ENCODE measurements around the gene CRYBG2.

The CRYBG2 gene

DNA sequence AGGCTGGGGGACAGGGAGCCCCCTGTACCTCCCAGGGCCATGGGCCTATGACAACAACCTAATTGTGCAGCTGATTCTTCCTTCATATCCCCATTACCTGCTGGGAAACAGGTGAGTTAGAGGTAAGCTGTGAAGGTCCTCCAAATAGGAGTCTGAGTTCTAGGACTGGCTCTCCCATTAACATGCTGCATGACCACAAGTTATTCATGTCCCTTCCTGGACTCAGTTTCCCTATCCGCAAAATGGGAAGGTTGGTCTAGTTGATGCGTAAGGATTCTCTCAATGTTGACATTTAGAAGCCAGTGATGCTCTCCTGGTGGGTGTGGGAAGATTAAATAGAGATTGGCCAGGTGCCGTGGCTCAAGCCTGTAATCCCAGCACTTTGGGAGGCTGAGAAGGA, 14.6 kb upstream of the CRYBG2 start:
- DNase-seq (ENCODE audit: low read depth), result no peak

DNA sequence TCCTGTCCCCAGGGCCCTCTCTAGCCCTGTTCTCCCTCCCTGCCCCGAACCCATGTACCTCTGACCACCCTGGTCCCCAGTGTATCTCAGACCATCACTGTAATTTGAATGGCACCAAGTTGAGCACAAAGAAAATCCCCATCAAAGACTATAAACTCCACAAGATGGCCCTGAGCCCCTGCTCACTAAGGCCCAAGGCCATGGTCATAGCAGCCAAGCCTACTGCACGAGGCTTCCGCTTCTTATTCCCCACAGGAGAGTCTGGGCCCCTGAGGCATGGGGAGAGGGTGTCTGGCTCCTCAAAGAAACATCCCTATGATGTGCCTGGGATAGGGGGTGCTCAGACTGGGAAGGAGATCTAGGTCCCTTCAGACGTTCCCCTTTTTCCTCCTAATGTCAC, 14.1 kb upstream of the CRYBG2 start:
- no peak for DNase-seq (ENCODE audit: low read depth)

DNA sequence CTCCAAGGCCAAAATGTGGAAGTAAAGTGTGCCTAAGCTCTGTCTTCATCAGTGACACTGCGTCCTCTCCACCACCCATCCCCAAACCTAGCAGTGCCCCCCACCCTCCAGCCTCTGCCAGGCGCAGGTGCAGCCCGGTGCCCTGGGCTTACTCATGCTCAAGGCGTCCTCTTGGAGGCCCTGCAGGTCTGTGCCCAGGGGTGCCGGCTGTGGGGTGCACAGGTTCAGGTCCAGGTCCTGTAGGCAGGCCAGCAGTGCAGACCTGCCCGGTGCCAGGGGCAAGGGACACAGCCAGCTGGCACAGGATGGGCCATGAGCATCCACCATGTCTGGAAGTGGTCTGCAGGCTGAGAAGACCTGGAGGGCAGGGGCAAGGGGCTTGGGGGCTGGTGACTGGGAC, 13.5 kb upstream of the CRYBG2 start:
- no peak for DNase-seq (ENCODE audit: low read depth)

GRCh38 chr1:26364956-26365355, 11.0 kb upstream of the CRYBG2 start:
- DNase-seq (ENCODE audit: low read depth), result no peak

- DNase-seq (ENCODE audit: low read depth), result peak; percentile 89
These were observed 9.9 kb upstream of the CRYBG2 start for GRCh38 chr1:26363549-26364448.

DNA sequence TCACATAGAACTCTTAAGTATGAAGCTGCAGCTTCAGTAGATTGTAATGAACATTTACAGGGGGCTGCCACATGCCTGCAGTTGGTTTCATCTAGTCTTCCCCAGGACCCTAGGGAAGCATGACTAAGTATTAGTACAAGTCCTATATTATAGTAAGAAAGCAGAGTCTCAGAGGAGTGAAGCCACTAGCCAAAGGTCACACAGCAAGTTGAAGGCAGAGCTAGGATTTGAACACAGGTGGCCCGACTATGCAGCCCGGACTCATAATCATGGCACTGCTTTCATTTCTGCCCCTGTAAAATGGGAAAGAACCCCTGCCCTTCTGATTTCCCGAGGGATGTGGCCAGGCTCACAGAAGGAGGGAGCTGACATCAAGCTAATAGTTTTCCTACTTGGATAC, 8.4 kb upstream of the CRYBG2 start:
- no peak for DNase-seq (ENCODE audit: low read depth)

DNA sequence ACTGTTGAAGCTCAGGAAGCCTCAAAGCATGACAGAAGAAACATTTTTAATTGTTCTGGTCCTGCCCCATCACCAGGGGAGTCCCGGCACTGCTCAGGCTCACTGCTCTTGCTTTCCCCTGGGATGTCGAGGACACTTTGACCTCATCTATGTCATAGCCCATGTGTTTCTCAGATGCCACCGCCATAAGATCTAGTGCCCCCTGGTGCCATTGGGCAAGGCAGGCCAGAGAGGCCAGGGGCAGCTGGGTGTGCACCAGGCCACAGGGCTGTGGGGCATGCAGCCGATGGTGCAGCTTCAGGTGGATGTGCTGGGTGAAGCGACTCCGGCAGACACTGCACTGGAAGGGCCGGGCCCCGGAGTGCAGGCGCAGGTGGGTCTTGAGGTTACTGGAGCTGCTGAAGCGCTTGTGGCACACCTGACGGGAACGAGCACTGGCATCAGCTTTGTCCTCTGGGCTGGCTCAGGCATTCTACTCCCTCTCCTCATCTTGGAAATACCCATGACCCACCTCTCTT, 7.7 kb upstream of the CRYBG2 start:
- no peak for DNase-seq (ENCODE audit: low read depth)

- no peak for DNase-seq (ENCODE audit: low read depth)
These were observed 7.1 kb upstream of the CRYBG2 start for GRCh38 chr1:26360807-26361604.

DNA sequence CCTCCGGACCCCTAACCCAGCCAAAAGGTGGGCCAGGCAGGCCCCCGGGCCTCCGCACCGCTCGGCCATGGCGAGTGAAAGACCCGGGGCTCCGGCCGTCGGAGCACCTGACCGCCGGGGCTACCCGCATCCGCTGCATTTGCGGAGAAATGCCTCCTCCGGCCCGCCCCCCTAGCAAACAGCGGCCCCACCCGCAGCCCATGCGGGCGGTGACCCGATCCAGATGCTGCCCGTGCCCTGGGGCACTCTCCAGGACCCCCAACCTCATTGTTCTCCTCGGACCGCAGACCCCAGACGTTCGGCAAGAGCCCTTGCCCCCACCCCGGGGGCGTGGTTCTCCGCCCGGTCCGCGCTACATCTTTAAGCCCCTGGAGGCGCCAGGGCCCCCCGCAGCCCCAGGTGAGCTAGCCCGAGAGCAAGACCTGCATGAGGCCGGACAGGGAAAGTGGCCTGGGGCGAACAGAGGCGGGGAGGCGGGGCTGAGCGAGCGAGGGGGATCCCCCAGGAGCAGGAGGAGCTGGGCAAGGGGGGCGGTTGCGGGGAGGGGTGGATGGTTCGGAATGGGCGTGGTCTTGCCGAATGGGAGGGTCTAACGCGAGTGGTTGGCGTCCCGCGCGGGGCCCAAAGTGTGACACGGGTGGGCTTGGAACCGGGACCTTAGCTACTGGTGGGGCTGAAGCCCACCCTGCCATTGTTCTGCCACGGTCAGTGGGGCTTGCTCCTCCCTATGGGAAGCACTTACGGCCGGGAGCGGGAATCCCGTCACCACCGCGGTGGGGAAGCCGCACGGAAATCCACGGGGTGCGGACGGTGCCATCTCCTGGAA, 6.3 kb upstream of the CRYBG2 start:
- peak; percentile 43 for DNase-seq (ENCODE audit: low read depth)

- peak; percentile 50 for DNase-seq (ENCODE audit: low read depth)
These were observed 4.8 kb upstream of the CRYBG2 start for GRCh38 chr1:26358411-26359384.

- no peak for DNase-seq (ENCODE audit: low read depth)
These were observed 3.2 kb upstream of the CRYBG2 start for GRCh38 chr1:26357121-26357602.

DNA sequence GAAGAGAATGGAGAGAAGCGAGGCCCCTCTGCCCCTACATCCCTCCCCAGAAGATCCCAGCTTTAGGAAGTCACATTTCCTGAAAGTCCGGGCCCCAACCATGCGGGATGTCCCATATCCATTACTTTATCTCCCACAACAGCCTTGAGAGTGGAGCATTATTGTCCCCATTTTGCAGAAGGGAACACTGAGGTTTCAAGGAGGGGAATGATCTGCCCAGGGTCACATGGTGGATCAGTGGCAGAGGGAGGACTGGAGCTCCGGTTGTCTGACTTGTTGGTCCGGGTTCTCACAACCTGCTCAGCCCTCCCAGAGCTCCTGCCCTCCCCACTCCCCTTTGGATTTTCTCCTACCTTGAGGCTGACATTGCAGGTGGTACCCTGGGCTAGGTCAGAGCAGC, 2.2 kb upstream of the CRYBG2 start:
- DNase-seq (ENCODE audit: low read depth), result no peak

DNA sequence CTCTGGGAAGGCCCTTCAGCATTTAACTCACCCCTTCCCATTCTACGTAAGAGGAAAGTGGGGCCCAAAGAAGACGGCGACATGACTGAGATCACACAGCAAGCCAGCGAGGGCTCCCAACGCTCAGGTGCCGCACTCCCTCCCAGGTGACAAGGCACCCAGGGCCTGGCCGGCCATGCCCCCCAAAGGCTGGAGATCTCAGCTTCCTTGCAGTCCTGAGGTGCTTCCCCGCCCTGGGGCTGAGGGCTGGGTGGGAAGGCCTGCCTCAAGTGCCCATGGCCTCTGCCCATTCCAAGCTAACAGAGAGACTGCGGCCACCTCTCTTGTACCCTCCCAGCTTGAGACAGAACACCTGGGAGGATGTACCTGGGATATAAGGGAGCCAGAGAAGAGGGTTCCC, 1.0 kb upstream of the CRYBG2 start:
- no peak for DNase-seq (ENCODE audit: low read depth)

DNA sequence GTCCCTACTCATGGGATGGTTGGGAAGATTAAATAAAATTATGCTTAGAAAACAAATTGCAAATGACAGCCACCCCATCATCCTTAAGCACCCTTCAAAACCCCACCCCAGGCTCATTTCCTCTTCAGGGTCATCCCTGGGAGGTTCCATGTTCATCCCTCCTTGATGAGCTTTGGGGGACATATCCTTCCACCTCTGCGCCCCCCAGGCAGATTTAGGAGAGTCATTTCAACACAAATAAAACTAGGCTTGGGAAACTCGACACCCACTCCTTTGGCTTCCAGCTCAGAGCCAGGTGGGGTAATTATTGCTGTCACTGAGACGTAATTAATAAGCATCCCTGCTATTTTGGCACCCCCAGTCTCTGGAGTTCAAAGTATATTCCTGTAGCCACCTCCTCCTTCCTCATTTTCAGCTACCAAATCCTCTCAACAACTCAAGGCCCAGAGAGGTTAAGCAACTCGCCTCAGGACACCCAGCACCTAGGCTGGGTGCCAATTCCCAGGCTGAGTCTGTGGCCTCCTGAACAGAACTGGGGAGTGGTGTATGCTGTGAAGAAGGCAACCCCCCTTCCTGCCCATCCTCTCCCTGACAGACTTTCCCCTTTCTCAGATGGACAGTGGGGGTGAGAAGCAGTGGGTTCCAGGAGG, 595 bp downstream of the CRYBG2 start:
- DNase-seq (ENCODE audit: low read depth), result no peak

- DNase-seq (ENCODE audit: low read depth), result no peak
These were observed 1.6 kb downstream of the CRYBG2 start for GRCh38 chr1:26352338-26352679.

- no peak for DNase-seq (ENCODE audit: low read depth)
These were observed 2.2 kb downstream of the CRYBG2 start for GRCh38 chr1:26351590-26352337.

- DNase-seq (ENCODE audit: low read depth), result no peak
These were observed 3.0 kb downstream of the CRYBG2 start for GRCh38 chr1:26350701-26351589.

DNA sequence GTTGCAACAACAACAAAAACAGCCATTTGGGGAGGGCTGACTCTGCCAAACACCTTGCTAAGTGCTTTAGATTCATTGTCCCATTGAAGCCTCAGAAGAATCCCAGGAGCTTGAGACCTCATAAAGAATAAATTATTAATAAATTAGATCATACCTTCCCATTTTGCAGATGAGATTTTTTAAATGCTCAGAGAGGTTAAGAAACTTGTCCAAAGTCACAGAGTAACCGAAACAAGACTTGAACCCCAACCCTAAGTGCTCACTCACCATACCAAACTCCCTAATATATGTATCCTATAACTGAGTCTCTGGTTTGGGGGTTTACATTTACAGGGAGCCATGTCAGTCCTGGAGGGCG, 3.6 kb downstream of the CRYBG2 start:
- DNase-seq (ENCODE audit: low read depth), result no peak

DNA sequence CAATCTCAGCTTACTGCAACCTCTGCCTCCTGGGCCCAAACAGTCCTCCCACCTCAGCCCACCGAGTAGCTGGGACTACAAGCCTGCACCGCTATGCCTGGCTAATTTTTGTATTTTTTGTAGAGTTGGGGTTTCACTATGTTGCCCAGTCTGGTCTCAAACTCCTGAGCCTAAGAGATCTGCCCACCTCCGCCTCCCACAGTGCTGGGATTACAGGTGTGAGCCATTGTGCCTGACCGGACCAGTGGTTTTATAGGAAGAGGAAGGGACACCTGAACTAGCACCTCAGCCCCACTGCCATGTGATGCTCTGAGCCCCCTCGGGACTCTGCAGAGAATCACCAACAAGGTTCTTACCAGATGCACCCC, 4.1 kb downstream of the CRYBG2 start:
- DNase-seq (ENCODE audit: low read depth), result no peak
